KMS-11 (cell line): ENCODE results near the gene AMIGO3.

Source experiments
- H2AFZ ChIP-seq: fragments of 200-600 bp; sonication (generic); 2 replicates; pipeline ENCODE4 v1.6.1; 2016; ENCODE audit warnings: antibody characterized with exemption, mixed run types, low read depth
- H3K27ac ChIP-seq: fragments of 200-600 bp; sonication (generic); 2 replicates; pipeline ENCODE4 v1.6.1; 2016; ENCODE audit warnings: mild to moderate bottlenecking, mixed run types
- H3K27me3 ChIP-seq: fragments of 200-600 bp; sonication (generic); 2 replicates; pipeline ENCODE4 v1.6.1; 2017; ENCODE audit warnings: mild to moderate bottlenecking, low read depth, mixed run types, moderate library complexity; ENCODE audit not compliant: insufficient read depth
- H3K36me3 ChIP-seq: fragments of 200-600 bp; sonication (generic); 2 replicates; pipeline ENCODE4 v1.6.1; 2017; ENCODE audit warnings: mild to moderate bottlenecking, mixed run types; ENCODE audit not compliant: insufficient read depth
- H3K4me1 ChIP-seq: fragments of 200-600 bp; sonication (generic); 2 replicates; pipeline ENCODE4 v1.6.1; 2016; ENCODE audit warnings: mild to moderate bottlenecking, low read depth, mixed run types; ENCODE audit not compliant: poor library complexity, severe bottlenecking
- H3K4me2 ChIP-seq: fragments of 200-600 bp; sonication (generic); 2 replicates; pipeline ENCODE4 v1.7.0; 2016; ENCODE audit warnings: mild to moderate bottlenecking, mixed run types
- H3K4me3 ChIP-seq: fragments of 200-600 bp; sonication (generic); IDR thresholded peaks from 2 replicates; pipeline ENCODE4 v1.6.1; 2017; ENCODE audit warnings: low read depth, low read length, mixed read lengths; ENCODE audit not compliant: insufficient read depth
- H3K79me2 ChIP-seq: fragments of 200-600 bp; sonication (generic); 2 replicates; pipeline ENCODE4 v1.6.1; 2016; ENCODE audit warnings: low read depth, mixed run types; ENCODE audit not compliant: insufficient read depth
- H3K9ac ChIP-seq: fragments of 200-600 bp; sonication (generic); 2 replicates; pipeline ENCODE4 v1.6.1; 2016; ENCODE audit warnings: mild to moderate bottlenecking, mixed run types
- H4K20me1 ChIP-seq: fragments of 200-600 bp; sonication (generic); 2 replicates; pipeline ENCODE4 v1.6.1; 2016; ENCODE audit warnings: mild to moderate bottlenecking, mixed run types; ENCODE audit not compliant: insufficient read depth
- CTCF ChIP-seq: fragments of 200-600 bp; sonication (generic); conservative IDR thresholded peaks from 2 replicates; pipeline ENCODE4 v1.6.1; 2017; ENCODE audit warnings: low read depth, mild to moderate bottlenecking, antibody characterized with exemption, low read length, moderate library complexity, mixed read lengths

AMIGO3 gene

DNA sequence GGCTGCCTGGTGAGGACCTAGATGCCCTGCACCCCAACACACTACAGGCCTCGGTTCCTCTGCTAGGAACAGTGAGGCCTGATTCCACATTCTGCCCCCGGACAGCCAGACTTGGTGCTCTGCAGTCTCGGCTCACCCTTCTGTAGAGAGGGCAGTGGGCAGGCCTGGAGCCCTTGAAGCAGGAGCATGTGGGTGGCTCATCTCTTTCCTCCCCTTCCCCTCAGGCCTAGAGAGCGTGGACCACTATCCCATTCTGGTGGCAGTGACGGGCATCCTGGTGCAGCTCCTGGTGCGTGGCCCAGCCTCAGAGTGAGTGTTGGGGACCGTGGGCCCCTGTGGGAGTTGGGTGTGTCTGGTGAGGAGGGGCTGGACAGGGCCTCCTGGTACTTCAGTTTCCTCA is 3.3 kb downstream of the AMIGO3 start:
- no peak for TF ChIP-seq CTCF
- no peaks in the 10 kb centered on the region for H3K4me1 ChIP-seq
- H3K79me2 ChIP-seq, result no peaks in the 10 kb centered on the region
- H3K4me2 ChIP-seq, result no peak overlapping the region
- no peaks in the 10 kb centered on the region for H3K27me3 ChIP-seq
- no peak overlapping the region for H2AFZ ChIP-seq
- no peaks in the 10 kb centered on the region for H4K20me1 ChIP-seq
- no peak overlapping the region for H3K4me3 ChIP-seq
- H3K36me3 ChIP-seq, result no peaks in the 10 kb centered on the region
- H3K9ac ChIP-seq, result no peak overlapping the region
- no peak overlapping the region for H3K27ac ChIP-seq

DNA sequence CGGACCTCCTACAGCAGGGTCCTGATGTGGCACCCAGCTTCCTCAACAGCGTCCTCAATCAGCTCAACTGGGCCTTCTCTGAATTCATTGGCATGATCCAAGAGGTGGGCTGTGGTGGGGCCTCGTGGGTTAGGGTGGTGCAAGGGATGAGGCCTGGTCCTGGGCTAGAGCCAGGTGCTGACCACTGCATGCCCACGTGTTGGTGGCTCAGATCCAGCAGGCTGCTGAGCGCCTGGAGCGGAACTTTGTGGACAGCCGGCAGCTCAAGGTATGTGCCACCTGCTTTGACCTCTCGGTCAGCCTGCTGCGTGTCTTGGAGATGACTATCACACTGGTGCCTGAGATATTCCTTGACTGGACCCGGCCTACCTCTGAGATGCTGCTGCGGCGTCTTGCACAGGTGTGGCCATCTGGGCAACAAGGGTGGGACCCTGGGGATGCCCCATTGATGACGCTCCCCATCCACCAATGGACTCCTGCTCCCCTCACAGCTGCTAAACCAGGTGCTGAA is 3.8 kb downstream of the AMIGO3 start:
- Histone ChIP-seq H2AFZ (no peak overlapping the region), H3K79me2 (no peaks in the 10 kb centered on the region), H3K9ac (no peak overlapping the region), H3K36me3 (no peaks in the 10 kb centered on the region), H3K4me1 (no peaks in the 10 kb centered on the region), H4K20me1 (no peaks in the 10 kb centered on the region), H3K4me2 (no peak overlapping the region), H3K27me3 (no peaks in the 10 kb centered on the region), H3K27ac (no peak overlapping the region), H3K4me3 (no peak overlapping the region)
- TF ChIP-seq CTCF, result no peak

- H3K27me3 ChIP-seq, result no peaks in the 10 kb centered on the region
- H2AFZ ChIP-seq, result no peak overlapping the region
- TF ChIP-seq CTCF, result no peak
- no peak overlapping the region for H3K9ac ChIP-seq
- H3K79me2 ChIP-seq, result no peaks in the 10 kb centered on the region
- H3K4me2 ChIP-seq, result no peak overlapping the region
- no peak overlapping the region for H3K4me3 ChIP-seq
- H3K27ac ChIP-seq, result no peak overlapping the region
- no peaks in the 10 kb centered on the region for H3K4me1 ChIP-seq
- H3K36me3 ChIP-seq, result no peaks in the 10 kb centered on the region
- H4K20me1 ChIP-seq, result no peaks in the 10 kb centered on the region
Observed at GRCh38 chr3:49714728-49715550, 4.5 kb downstream of the AMIGO3 start.

- Histone ChIP-seq H4K20me1 (no peaks in the 10 kb centered on the region), H3K4me3 (no peak overlapping the region), H3K27me3 (no peaks in the 10 kb centered on the region), H3K36me3 (no peaks in the 10 kb centered on the region), H3K27ac (no peak overlapping the region), H3K4me2 (no peak overlapping the region), H2AFZ (no peak overlapping the region), H3K4me1 (no peaks in the 10 kb centered on the region), H3K9ac (no peak overlapping the region), H3K79me2 (no peaks in the 10 kb centered on the region)
- no peak for TF ChIP-seq CTCF
Observed at GRCh38 chr3:49713336-49714105, 6.0 kb downstream of the AMIGO3 start.
